H1 (cell line): ENCODE results near the gene FDPS.

Experiments
- CREB1 ChIP-seq: IDR thresholded peaks from 2 replicates; pipeline ENCODE4 v1.6.1; 2012; ENCODE audit warnings: inconsistent platforms
- MAX ChIP-seq: IDR thresholded peaks from 2 replicates; pipeline ENCODE4 v1.6.1; 2012; ENCODE audit warnings: inconsistent platforms
- POLR2A ChIP-seq, 2 experiments: IDR thresholded peaks; 1 replicate in 1 of 2; 2 replicates in 1 of 2; pipeline ENCODE4 v1.6.1; 2011; ENCODE audit warnings: low read depth in 2 of 2, low read length in 2 of 2, mild to moderate bottlenecking in 2 of 2; ENCODE audit errors: control extremely low read depth in 1 of 2

GRCh38 chr1:155294520-155295182 lies 14.0 kb upstream of the FDPS start:
- TF ChIP-seq POLR2A (IDR thresholded peaks at IDR 0.05; ENCODE audit: control extremely low read depth in 1 of 2, low read depth in 2 of 2, low read length in 2 of 2) (no peak), MAX (no peak; the same call in none of the 2 replicates), CREB1 (no peak)
